ENCODE measurements around the gene OSGIN1. TPM values are rescaled to one million over a fixed set of nuclear protein-coding genes. Genes with fewer than 3 reads are reported as not detected.

OSGIN1 gene
- polyA plus RNA-seq, 1 donor from 2014 or later, result 2.1 TPM

GRCh38 chr16:83955218-83956130 lies 2.4 kb downstream of the OSGIN1 start:
- Histone ChIP-seq H3K27ac (ENCODE audit: low read length) (no peak overlapping the region), H3K9ac (ENCODE audit: low read length) (no peak overlapping the region), H4K20me1 (ENCODE audit: insufficient read depth) (no peaks in the 10 kb centered on the region), H3K4me2 (ENCODE audit: low read length) (no peak overlapping the region), H3K9me2 (ENCODE audit: insufficient read depth, low read length) (no peaks in the 10 kb centered on the region), H3K9me3 (ENCODE audit: low read length) (no peaks in the 10 kb centered on the region), H3K36me3 (ENCODE audit: insufficient read depth, low read length) (no peaks in the 10 kb centered on the region), H2AFZ (ENCODE audit: low read depth, low read length) (no peak overlapping the region), H3K4me3 (ENCODE audit: low read length) (no peak overlapping the region), H3F3A (ENCODE audit: insufficient read depth, low read length, poor library complexity, severe bottlenecking) (no peaks in the 10 kb centered on the region), H3K79me2 (replicated peaks; ENCODE audit: insufficient read depth, low read length) (no peaks in the 10 kb centered on the region), H3K27me3 (ENCODE audit: insufficient read depth, low read depth, low read length) (no peaks in the 10 kb centered on the region)
- no peak for TF ChIP-seq CTCF (IDR thresholded peaks at IDR 0.05; ENCODE audit: poor library complexity, severe bottlenecking)
- no peak for TF ChIP-seq POLR2AphosphoS5 (IDR thresholded peaks at IDR 0.05)
- no peak for TF ChIP-seq EP300 (conservative IDR thresholded peaks at IDR 0.05; ENCODE audit: poor library complexity, severe bottlenecking)
- no peak for TF ChIP-seq MXI1 (conservative IDR thresholded peaks at IDR 0.05; ENCODE audit: poor library complexity, severe bottlenecking)
- TF ChIP-seq SMC3 (conservative IDR thresholded peaks at IDR 0.05; ENCODE audit: poor library complexity), result no peak
- TF ChIP-seq RAD21 (conservative IDR thresholded peaks at IDR 0.05), result no peak
- TF ChIP-seq REST (IDR thresholded peaks at IDR 0.05; ENCODE audit: borderline replicate concordance), result no peak
- TF ChIP-seq EZH2 (IDR thresholded peaks at IDR 0.05; ENCODE audit: borderline replicate concordance, insufficient read depth, low read length, poor library complexity, severe bottlenecking), result no peak
- no peak for TF ChIP-seq TAF1 (IDR thresholded peaks at IDR 0.05; ENCODE audit: low read depth)

GRCh38 chr16:83956336-83957289 lies 3.6 kb downstream of the OSGIN1 start:
- Histone ChIP-seq H3K36me3 (ENCODE audit: insufficient read depth, low read length) (no peaks in the 10 kb centered on the region), H3K4me2 (ENCODE audit: low read length) (no peak overlapping the region), H3K4me3 (ENCODE audit: low read length) (no peak overlapping the region), H4K20me1 (ENCODE audit: insufficient read depth) (no peaks in the 10 kb centered on the region), H3K27me3 (ENCODE audit: insufficient read depth, low read depth, low read length) (no peaks in the 10 kb centered on the region), H3K27ac (ENCODE audit: low read length) (no peak overlapping the region), H3K9me3 (ENCODE audit: low read length) (no peaks in the 10 kb centered on the region), H2AFZ (ENCODE audit: low read depth, low read length) (no peak overlapping the region), H3K9ac (ENCODE audit: low read length) (no peak overlapping the region), H3F3A (ENCODE audit: insufficient read depth, low read length, poor library complexity, severe bottlenecking) (no peaks in the 10 kb centered on the region), H3K79me2 (replicated peaks; ENCODE audit: insufficient read depth, low read length) (no peaks in the 10 kb centered on the region), H3K9me2 (ENCODE audit: insufficient read depth, low read length) (no peaks in the 10 kb centered on the region)
- TF ChIP-seq CTCF (IDR thresholded peaks at IDR 0.05; ENCODE audit: poor library complexity, severe bottlenecking), result peak; percentile 91
- no peak for TF ChIP-seq EZH2 (IDR thresholded peaks at IDR 0.05; ENCODE audit: borderline replicate concordance, insufficient read depth, low read length, poor library complexity, severe bottlenecking)
- TF ChIP-seq REST (IDR thresholded peaks at IDR 0.05; ENCODE audit: borderline replicate concordance), result no peak
- TF ChIP-seq RAD21 (conservative IDR thresholded peaks at IDR 0.05), result peak; percentile 93
- TF ChIP-seq TAF1 (IDR thresholded peaks at IDR 0.05; ENCODE audit: low read depth), result no peak
- TF ChIP-seq SMC3 (conservative IDR thresholded peaks at IDR 0.05; ENCODE audit: poor library complexity), result peak; percentile 94
